GM12873 (cell line): ENCODE data around the gene ZNF483.

Source experiments
- CTCF ChIP-seq: IDR thresholded peaks from 2 replicates; pipeline ENCODE4 v1.5.1; 2012; ENCODE audit warnings: low read depth, mild to moderate bottlenecking, moderate library complexity, low read length, control low read depth; ENCODE audit not compliant: insufficient read depth; ENCODE audit errors: missing control alignments

ZNF483 gene

GRCh38 chr9:111525056-111525977, at the start of gene ZNF483:
Gene ZNF483, plus strand, starts transcription at chr9:111525179. Its CDS starts 2,217 bp downstream, at chr9:111527396.
- TF ChIP-seq CTCF: no peak

- no peak for TF ChIP-seq CTCF
Observed at GRCh38 chr9:111475195-111475594, 49.8 kb upstream of the ZNF483 start.

- no peak for TF ChIP-seq CTCF
Observed at GRCh38 chr9:111477677-111478076, 47.3 kb upstream of the ZNF483 start.

GRCh38 chr9:111481885-111482636, 42.9 kb upstream of the ZNF483 start:
- no peak for TF ChIP-seq CTCF

GRCh38 chr9:111482694-111483438, 42.1 kb upstream of the ZNF483 start:
- TF ChIP-seq CTCF: no peak

GRCh38 chr9:111483439-111483857, 41.5 kb upstream of the ZNF483 start:
- no peak for TF ChIP-seq CTCF

GRCh38 chr9:111483858-111484571, 41.0 kb upstream of the ZNF483 start, which contains the start of gene ECPAS:
Gene ECPAS, minus strand, starts transcription at chr9:111484383. Its CDS starts 11,465 bp downstream, at chr9:111472918.
- TF ChIP-seq CTCF: no peak
